ENCODE measurements around the gene TNNT2. TPM values are rescaled to one million over a fixed set of nuclear protein-coding genes. Genes with fewer than 3 reads are reported as not detected.

Gene TNNT2
- total RNA-seq, 1 experiment from 2014 or later = 6.4 TPM

GRCh38 chr1:201329801-201330200, 47.7 kb downstream of the TNNT2 start:
- Histone ChIP-seq H3K4me3 (no peak overlapping the region), H3K9me2 (ENCODE audit: insufficient read depth) (no peaks in the 10 kb centered on the region), H2AFZ (no peak overlapping the region), H3F3A (ENCODE audit: insufficient read depth, low read depth) (no peaks in the 10 kb centered on the region), H3K36me3 (ENCODE audit: low read depth) (no peaks in the 10 kb centered on the region), H3K4me1 (replicated peaks; ENCODE audit: insufficient read depth) (no peaks in the 10 kb centered on the region), H3K27me3 (ENCODE audit: insufficient read depth, low read depth) (peaks cover 6% of the 10 kb centered on the region; the same call in 1 of the 2 replicates), H3K9me3 (ENCODE audit: insufficient read depth, low read depth) (no peaks in the 10 kb centered on the region), H4K20me1 (ENCODE audit: insufficient read depth) (no peaks in the 10 kb centered on the region), H3K27ac (no peak overlapping the region), H3K79me2 (ENCODE audit: low read depth) (no peaks in the 10 kb centered on the region), H3K4me2 (no peak overlapping the region)
- intact Hi-C loops (cut with micrococcal nuclease; ENCODE audit: unreplicated experiment) = no loop called here
- BruUV-seq (replicated peaks) = no TSS peak
- CTCF ChIA-PET = no interaction called here
- TF ChIP-seq EZH2 (IDR thresholded peaks at IDR 0.05; ENCODE audit: low read depth) (no peak), CTCF (conservative IDR thresholded peaks at IDR 0.05) (no peak)
- peak in 1 of 2 experiments; percentile 11 for DNase-seq
- POLR2A ChIA-PET (ENCODE audit: unreplicated experiment) = no interaction called here

- Histone ChIP-seq H3K4me1 (replicated peaks; ENCODE audit: insufficient read depth) (no peaks in the 10 kb centered on the region), H3K79me2 (ENCODE audit: low read depth) (no peaks in the 10 kb centered on the region), H3K4me2 (no peak overlapping the region), H2AFZ (no peak overlapping the region), H4K20me1 (ENCODE audit: insufficient read depth) (no peaks in the 10 kb centered on the region), H3K9me3 (ENCODE audit: insufficient read depth, low read depth) (no peaks in the 10 kb centered on the region), H3K9me2 (ENCODE audit: insufficient read depth) (no peaks in the 10 kb centered on the region), H3K4me3 (no peak overlapping the region), H3K27ac (no peak overlapping the region), H3K36me3 (ENCODE audit: low read depth) (no peaks in the 10 kb centered on the region), H3F3A (ENCODE audit: insufficient read depth, low read depth) (no peaks in the 10 kb centered on the region), H3K27me3 (ENCODE audit: insufficient read depth, low read depth) (peaks cover 8% of the 10 kb centered on the region; the same call in 1 of the 2 replicates)
- POLR2A ChIA-PET (ENCODE audit: unreplicated experiment) = interaction anchor here (0.6 kb wide), 1 partner anchor 44 kb away, joined by 3 read pairs; no protein-coding TSS in a partner anchor
- intact Hi-C loops (cut with micrococcal nuclease; ENCODE audit: unreplicated experiment) = no loop called here
- no peak for TF ChIP-seq EZH2 (IDR thresholded peaks at IDR 0.05; ENCODE audit: low read depth)
- TF ChIP-seq CTCF (conservative IDR thresholded peaks at IDR 0.05) = no peak
- BruUV-seq (replicated peaks) = no TSS peak
- no peak for DNase-seq
- CTCF ChIA-PET = no interaction called here
These were observed 48.2 kb downstream of the TNNT2 start for GRCh38 chr1:201329286-201329685.

GRCh38 chr1:201328576-201328975, 48.9 kb downstream of the TNNT2 start:
- no peak for TF ChIP-seq CTCF (conservative IDR thresholded peaks at IDR 0.05)
- no peak for TF ChIP-seq EZH2 (IDR thresholded peaks at IDR 0.05; ENCODE audit: low read depth)
- BruUV-seq (replicated peaks) = no TSS peak
- no peak overlapping the region for H3K27ac ChIP-seq
- no peaks in the 10 kb centered on the region for H4K20me1 ChIP-seq (ENCODE audit: insufficient read depth)
- CTCF ChIA-PET = no interaction called here
- peaks cover 14% of the 10 kb centered on the region; the same call in 1 of the 2 replicates for H3K27me3 ChIP-seq (ENCODE audit: insufficient read depth, low read depth)
- no peak overlapping the region for H3K4me2 ChIP-seq
- POLR2A ChIA-PET (ENCODE audit: unreplicated experiment) = interaction anchor here (0.6 kb wide), 1 partner anchor 43 kb away, joined by 3 read pairs; no protein-coding TSS in a partner anchor
- no peaks in the 10 kb centered on the region for H3F3A ChIP-seq (ENCODE audit: insufficient read depth, low read depth)
- intact Hi-C loops (cut with micrococcal nuclease; ENCODE audit: unreplicated experiment) = no loop called here
- no peak overlapping the region for H3K4me3 ChIP-seq
- H3K9me3 ChIP-seq (ENCODE audit: insufficient read depth, low read depth) = no peaks in the 10 kb centered on the region
- H3K36me3 ChIP-seq (ENCODE audit: low read depth) = no peaks in the 10 kb centered on the region
- H3K9me2 ChIP-seq (ENCODE audit: insufficient read depth) = no peaks in the 10 kb centered on the region
- H3K4me1 ChIP-seq (replicated peaks; ENCODE audit: insufficient read depth) = no peaks in the 10 kb centered on the region
- H3K79me2 ChIP-seq (ENCODE audit: low read depth) = no peaks in the 10 kb centered on the region
- no peak overlapping the region for H2AFZ ChIP-seq
- DNase-seq = peak in 1 of 2 experiments; percentile 1

All from PC-9 (cell line).